GM12875 (cell line): Measurements from ENCODE around the gene POC1A.
"Not testable (repeated sequence)": the region's sequence is repeated elsewhere in the genome, so short reads cannot be mapped to it uniquely, and the experiment has no call there.

Experiments
- H3K4me3 ChIP-seq: one replicate; pipeline ENCODE4 v1.5.1; 2011; ENCODE audit warnings: low read depth, low read length, control low read depth
- CTCF ChIP-seq: IDR thresholded peaks from 2 replicates; pipeline ENCODE4 v1.5.1; 2011; ENCODE audit warnings: low read depth, mild to moderate bottlenecking, control low read depth, inconsistent platforms, low read length, moderate library complexity, borderline replicate concordance; ENCODE audit not compliant: insufficient read depth

POC1A gene

GRCh38 chr3:52171514-52172261 is 17.5 kb upstream of the POC1A start:
- H3K4me3 ChIP-seq: no peak overlapping the region
- no peak for TF ChIP-seq CTCF

GRCh38 chr3:52170217-52170616 is 16.0 kb upstream of the POC1A start:
- not testable (repeated sequence) for H3K4me3 ChIP-seq

- H3K4me3 ChIP-seq: no peak overlapping the region
- no peak for TF ChIP-seq CTCF
Measured at GRCh38 chr3:52167240-52167639, 13.0 kb upstream of the POC1A start.

GRCh38 chr3:52162250-52162872 is 8.1 kb upstream of the POC1A start:
- H3K4me3 ChIP-seq: no peak overlapping the region
- TF ChIP-seq CTCF: no peak

- TF ChIP-seq CTCF: no peak
- no peak overlapping the region for H3K4me3 ChIP-seq
Measured at GRCh38 chr3:52159503-52159902, 5.3 kb upstream of the POC1A start.

GRCh38 chr3:52155912-52156311 is 1.7 kb upstream of the POC1A start:
- H3K4me3 ChIP-seq: no peak overlapping the region
- TF ChIP-seq CTCF: no peak

GRCh38 chr3:52153389-52154096 is 680 bp downstream of the POC1A start:
- peak overlapping the region; percentile 90 for H3K4me3 ChIP-seq
- no peak for TF ChIP-seq CTCF

- H3K4me3 ChIP-seq: not testable (repeated sequence)
Measured at GRCh38 chr3:52151991-52152390, 2.2 kb downstream of the POC1A start.
